GM21423 (cell line): ENCODE data around the gene CYB5R2.
"Not testable (repeated sequence)": the region's sequence is repeated elsewhere in the genome, so short reads cannot be mapped to it uniquely, and the experiment has no call there.

Source experiments
- ATAC-seq: cut with Tn5 transposase; IDR thresholded peaks from one replicate; pipeline ENCODE4 v1.9.1; 2021; ENCODE audit warnings: mild to moderate bottlenecking, moderate library complexity; ENCODE audit not compliant: unreplicated experiment

Gene CYB5R2

GRCh38 chr11:7670641-7671040 is 2.7 kb downstream of the CYB5R2 start:
- no peak for ATAC-seq

- no peak for ATAC-seq
Measured at GRCh38 chr11:7668911-7669310, 4.4 kb downstream of the CYB5R2 start.

GRCh38 chr11:7668464-7668863 is 4.8 kb downstream of the CYB5R2 start:
- no peak for ATAC-seq

- no peak for ATAC-seq
Measured at GRCh38 chr11:7667460-7667859, 5.8 kb downstream of the CYB5R2 start.

GRCh38 chr11:7666292-7666866 is 6.9 kb downstream of the CYB5R2 start:
- ATAC-seq = no peak

GRCh38 chr11:7665473-7666291 is 7.6 kb downstream of the CYB5R2 start:
- peak; percentile 99 for ATAC-seq

GRCh38 chr11:7664867-7665266 is 8.4 kb downstream of the CYB5R2 start:
- ATAC-seq = no peak

- not testable (repeated sequence) for ATAC-seq
Measured at GRCh38 chr11:7663531-7663930, 9.8 kb downstream of the CYB5R2 start.

- ATAC-seq = no peak
Measured at GRCh38 chr11:7657306-7658025, 15.8 kb downstream of the CYB5R2 start.

GRCh38 chr11:7656704-7657103 is 16.6 kb downstream of the CYB5R2 start:
- ATAC-seq = no peak

- ATAC-seq = no peak
Measured at GRCh38 chr11:7655253-7656217, 17.8 kb downstream of the CYB5R2 start.

GRCh38 chr11:7654195-7654705 is 19.1 kb downstream of the CYB5R2 start:
- ATAC-seq = no peak

- no peak for ATAC-seq
Measured at GRCh38 chr11:7651700-7652099, 21.6 kb downstream of the CYB5R2 start.

- no peak for ATAC-seq
Measured at GRCh38 chr11:7651140-7651551, 22.2 kb downstream of the CYB5R2 start.

GRCh38 chr11:7648264-7648663 is 25.0 kb downstream of the CYB5R2 start:
- no peak for ATAC-seq

GRCh38 chr11:7646866-7647265 is 26.4 kb downstream of the CYB5R2 start:
- ATAC-seq = no peak

GRCh38 chr11:7645206-7645605 is 28.1 kb downstream of the CYB5R2 start:
- no peak for ATAC-seq

GRCh38 chr11:7643314-7643713 is 30.0 kb downstream of the CYB5R2 start:
- ATAC-seq = no peak

GRCh38 chr11:7642747-7643146 is 30.6 kb downstream of the CYB5R2 start:
- ATAC-seq = no peak

GRCh38 chr11:7640816-7641215 is 32.5 kb downstream of the CYB5R2 start:
- ATAC-seq = no peak

GRCh38 chr11:7639643-7640025 is 33.7 kb downstream of the CYB5R2 start:
- no peak for ATAC-seq
